Right atrium auricular region (tissue), 2 donors: Measurements from ENCODE around the gene EBF4. TPM values are rescaled to one million over a fixed set of nuclear protein-coding genes. Genes with fewer than 3 reads are reported as not detected.

ENCODE experiments used
- DNase-seq: peaks from one replicate; pipeline ENCODE4 v3.0.0-alpha.2; 2019; ENCODE audit warnings: low spot score
- H3K27ac ChIP-seq, 2 donors: fragments of 200-600 bp; sonication (generic); 1 replicate in 1 of 2; 2 replicates in 1 of 2; pipeline ENCODE4 v1.5.1; 2016 to 2019
- H3K27me3 ChIP-seq, 2 donors: fragments of 200-600 bp; sonication (generic); one replicate each; pipeline versions ENCODE4 v1.5.1 to v1.6.0; 2017 to 2019
- H3K36me3 ChIP-seq: fragments of 200-600 bp; sonication (generic); one replicate; pipeline ENCODE4 v1.5.1; 2016
- H3K4me1 ChIP-seq, 2 donors: fragments of 200-600 bp; sonication (generic); one replicate each; pipeline versions ENCODE4 v1.5.1 to v1.6.0; 2017 to 2019
- H3K4me3 ChIP-seq, 2 donors: fragments of 200-600 bp; sonication (generic); 1 replicate in 1 of 2; 2 replicates in 1 of 2; pipeline ENCODE4 v1.5.1; 2017 to 2019; ENCODE audit warnings: mild to moderate bottlenecking in 1 of 2, moderate library complexity in 1 of 2
- H3K9me3 ChIP-seq, 2 donors: fragments of 200-600 bp; sonication (generic); one replicate each; pipeline ENCODE4 v1.5.1; 2019
- total RNA-seq, 2 donors: library from RNA; depleted of rRNA; stranded (reverse); fragments of >200 nt; gene quantifications; one replicate each; pipeline ENCODE4 v1.1.0, GENCODE V29; 2016
- TF ChIP-seq, protein P1 (sequence below), 2 donors: fragments of 200-600 bp; sonication (generic); IDR thresholded peaks; one replicate each; pipeline ENCODE4 v1.5.1; 2019; ENCODE audit warnings: antibody characterized with exemption in 2 of 2

The EBF4 gene
- total RNA-seq, 2 donors from 2014 or later, result 2.5 to 8.5 TPM

DNA sequence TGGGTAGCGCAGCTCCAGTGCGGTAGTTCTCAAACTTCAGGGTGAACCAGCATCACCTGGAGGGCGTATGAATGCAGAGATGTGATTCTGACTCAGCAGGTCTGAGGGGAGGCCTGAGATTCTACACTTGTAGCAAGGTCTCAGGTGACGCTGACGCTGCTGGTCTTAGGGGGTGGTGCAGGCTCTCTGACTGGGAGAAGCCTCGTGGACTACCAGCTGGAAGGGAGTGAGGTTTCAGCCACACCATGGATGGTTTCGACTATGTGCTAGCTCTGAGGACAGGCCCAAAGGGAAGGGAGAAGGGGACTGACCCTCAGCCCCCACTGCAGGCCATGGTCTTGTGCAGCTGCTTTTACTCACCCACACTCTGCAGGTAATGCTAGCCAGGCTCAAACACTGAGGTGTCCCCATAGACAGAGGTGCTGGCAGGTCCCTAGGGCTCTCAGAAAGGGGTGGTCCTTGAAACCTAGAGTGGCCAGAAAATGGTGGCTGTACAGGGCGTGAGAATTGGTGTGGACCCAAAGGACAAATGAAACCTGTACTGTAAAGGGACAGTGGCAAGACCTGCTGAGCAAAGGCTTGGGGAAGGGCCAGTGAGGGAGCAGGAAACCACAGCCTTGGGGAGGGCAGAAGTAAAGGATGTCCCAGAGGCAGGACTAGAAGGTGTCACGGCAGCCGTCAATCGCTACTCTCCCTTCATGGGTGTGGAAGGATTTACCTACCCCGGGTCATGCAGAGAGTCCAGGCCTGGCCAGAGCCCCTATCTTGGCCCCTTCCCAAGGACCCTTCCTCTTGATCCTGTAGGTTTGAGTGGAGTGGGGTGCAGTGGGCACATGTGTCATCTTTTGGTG, 52.7 kb downstream of the EBF4 start:
- peaks cover 0 to under 1% of the 10 kb centered on the region in 2 donors for H3K4me1 ChIP-seq
- no peaks in the 10 kb centered on the region for H3K36me3 ChIP-seq
- no peak overlapping the region for H3K4me3 ChIP-seq
- H3K9me3 ChIP-seq, result no peaks in the 10 kb centered on the region
- no peak overlapping the region for H3K27ac ChIP-seq
- no peaks in the 10 kb centered on the region for H3K27me3 ChIP-seq
- TF ChIP-seq, protein P1, sequence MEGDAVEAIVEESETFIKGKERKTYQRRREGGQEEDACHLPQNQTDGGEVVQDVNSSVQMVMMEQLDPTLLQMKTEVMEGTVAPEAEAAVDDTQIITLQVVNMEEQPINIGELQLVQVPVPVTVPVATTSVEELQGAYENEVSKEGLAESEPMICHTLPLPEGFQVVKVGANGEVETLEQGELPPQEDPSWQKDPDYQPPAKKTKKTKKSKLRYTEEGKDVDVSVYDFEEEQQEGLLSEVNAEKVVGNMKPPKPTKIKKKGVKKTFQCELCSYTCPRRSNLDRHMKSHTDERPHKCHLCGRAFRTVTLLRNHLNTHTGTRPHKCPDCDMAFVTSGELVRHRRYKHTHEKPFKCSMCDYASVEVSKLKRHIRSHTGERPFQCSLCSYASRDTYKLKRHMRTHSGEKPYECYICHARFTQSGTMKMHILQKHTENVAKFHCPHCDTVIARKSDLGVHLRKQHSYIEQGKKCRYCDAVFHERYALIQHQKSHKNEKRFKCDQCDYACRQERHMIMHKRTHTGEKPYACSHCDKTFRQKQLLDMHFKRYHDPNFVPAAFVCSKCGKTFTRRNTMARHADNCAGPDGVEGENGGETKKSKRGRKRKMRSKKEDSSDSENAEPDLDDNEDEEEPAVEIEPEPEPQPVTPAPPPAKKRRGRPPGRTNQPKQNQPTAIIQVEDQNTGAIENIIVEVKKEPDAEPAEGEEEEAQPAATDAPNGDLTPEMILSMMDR (IDR thresholded peaks at IDR 0.05), result no peak
- peak; percentile 52 for DNase-seq

DNA sequence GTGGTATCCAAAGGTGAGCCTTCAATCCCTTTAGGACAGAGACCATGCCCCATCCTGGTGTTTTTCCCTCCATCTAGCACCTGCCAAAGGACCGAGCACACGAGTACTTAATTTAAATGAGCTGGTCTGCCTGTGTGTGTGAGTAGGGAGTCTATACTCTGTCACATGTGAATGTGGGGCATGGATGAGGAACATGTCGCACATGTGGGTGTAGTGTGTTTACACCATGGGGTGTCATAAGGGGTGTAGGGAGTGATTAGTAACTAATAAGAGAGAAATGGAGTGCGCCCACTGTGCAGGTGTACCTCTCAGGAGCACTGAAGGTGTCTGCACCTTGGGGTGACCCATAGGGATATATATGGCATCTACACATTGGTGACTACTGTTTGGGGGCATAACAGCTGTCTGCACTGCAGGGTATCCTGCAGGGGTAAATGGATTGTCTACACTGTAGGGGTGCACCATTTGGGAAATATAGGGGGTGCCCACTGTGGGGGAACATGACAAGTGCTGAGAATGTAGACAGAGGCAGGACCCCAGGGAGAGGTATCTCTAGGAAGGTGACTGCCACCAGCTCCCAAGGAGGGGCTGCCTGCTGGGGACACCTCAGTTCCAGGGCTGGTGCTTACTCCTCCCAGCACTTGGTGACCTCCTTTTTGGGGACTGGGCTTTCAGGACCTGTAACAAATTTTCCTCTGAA, 53.5 kb downstream of the EBF4 start:
- DNase-seq, result peak; percentile 44
- H3K27ac ChIP-seq, result no peak overlapping the region
- no peak overlapping the region for H3K4me3 ChIP-seq
- TF ChIP-seq, protein P1 (IDR thresholded peaks at IDR 0.05), result no peak
- H3K4me1 ChIP-seq, result peaks cover 0 to 9% of the 10 kb centered on the region in 2 donors
- H3K9me3 ChIP-seq, result no peaks in the 10 kb centered on the region
- H3K36me3 ChIP-seq, result no peaks in the 10 kb centered on the region
- no peaks in the 10 kb centered on the region for H3K27me3 ChIP-seq

DNA sequence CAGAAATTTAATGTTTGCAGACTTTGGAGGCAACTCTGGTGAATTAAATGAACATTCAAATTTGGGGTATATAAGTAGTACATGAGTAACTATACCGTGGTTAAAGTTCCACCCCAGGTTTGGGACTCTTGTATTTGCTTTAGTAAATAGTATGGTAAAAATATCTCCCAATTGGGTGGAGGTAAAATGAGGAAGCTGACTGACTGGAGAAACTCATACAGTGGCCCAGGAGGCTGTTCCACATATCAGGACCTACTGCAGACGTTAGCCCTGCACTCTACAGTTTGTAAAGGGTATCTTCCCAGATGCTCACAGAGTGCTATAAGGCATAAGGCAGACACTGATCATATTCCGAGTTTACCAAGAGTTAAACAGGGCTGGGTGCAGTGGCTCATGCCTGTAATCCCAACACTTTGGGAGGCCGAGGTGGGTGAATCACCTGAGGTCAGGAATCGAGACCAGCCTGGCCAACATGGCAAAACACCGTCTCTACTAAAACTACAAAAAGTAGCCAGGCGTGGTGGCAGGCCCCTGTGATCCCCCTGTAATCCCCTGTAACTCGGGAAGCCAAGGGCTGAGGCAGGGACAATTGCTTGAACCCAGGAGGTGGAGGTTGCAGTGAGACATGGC, 54.2 kb downstream of the EBF4 start:
- TF ChIP-seq, protein P1 (IDR thresholded peaks at IDR 0.05), result no peak

DNA sequence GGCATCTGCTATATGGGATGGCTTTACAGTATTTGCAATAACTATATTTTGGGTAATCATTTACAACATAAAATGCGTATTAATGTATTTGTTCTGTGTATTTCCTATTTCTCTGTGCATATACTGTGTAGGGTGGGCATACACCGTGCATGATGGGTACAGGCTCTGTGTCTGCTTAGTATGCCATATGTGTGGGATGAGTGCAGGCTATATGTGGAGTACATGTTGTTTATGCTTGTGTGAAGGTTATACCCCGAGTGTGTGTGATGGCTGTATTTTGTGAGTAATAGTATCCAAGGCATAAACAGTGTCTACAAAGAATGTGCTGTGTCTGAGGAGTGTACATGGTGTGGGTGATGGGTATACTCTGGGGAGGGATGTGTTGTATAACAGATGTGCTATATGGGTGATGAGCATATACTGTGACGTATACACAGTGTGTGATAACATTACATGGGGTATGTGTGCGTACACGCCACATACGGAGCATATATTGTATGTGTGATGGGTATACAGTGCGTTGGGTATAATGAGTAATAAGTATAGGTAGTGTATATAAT, 55.2 kb downstream of the EBF4 start:
- DNase-seq, result peak; percentile 32
- Histone ChIP-seq H3K4me1 (peaks cover 0 to 25% of the 10 kb centered on the region in 2 donors), H3K27ac (no peak overlapping the region), H3K36me3 (no peaks in the 10 kb centered on the region), H3K27me3 (peaks cover 0 to 4% of the 10 kb centered on the region in 2 donors), H3K4me3 (no peak overlapping the region), H3K9me3 (no peaks in the 10 kb centered on the region)
- TF ChIP-seq, protein P1 (IDR thresholded peaks at IDR 0.05), result no peak

More for the DNA sequence above, 54.2 kb downstream of the EBF4 start:
- Histone ChIP-seq H3K27me3 (no peaks in the 10 kb centered on the region), H3K36me3 (no peaks in the 10 kb centered on the region), H3K4me1 (peaks cover 0 to 15% of the 10 kb centered on the region in 2 donors), H3K9me3 (no peaks in the 10 kb centered on the region), H3K4me3 (no peak overlapping the region), H3K27ac (no peak overlapping the region)
- peak; percentile 51 for DNase-seq

DNA sequence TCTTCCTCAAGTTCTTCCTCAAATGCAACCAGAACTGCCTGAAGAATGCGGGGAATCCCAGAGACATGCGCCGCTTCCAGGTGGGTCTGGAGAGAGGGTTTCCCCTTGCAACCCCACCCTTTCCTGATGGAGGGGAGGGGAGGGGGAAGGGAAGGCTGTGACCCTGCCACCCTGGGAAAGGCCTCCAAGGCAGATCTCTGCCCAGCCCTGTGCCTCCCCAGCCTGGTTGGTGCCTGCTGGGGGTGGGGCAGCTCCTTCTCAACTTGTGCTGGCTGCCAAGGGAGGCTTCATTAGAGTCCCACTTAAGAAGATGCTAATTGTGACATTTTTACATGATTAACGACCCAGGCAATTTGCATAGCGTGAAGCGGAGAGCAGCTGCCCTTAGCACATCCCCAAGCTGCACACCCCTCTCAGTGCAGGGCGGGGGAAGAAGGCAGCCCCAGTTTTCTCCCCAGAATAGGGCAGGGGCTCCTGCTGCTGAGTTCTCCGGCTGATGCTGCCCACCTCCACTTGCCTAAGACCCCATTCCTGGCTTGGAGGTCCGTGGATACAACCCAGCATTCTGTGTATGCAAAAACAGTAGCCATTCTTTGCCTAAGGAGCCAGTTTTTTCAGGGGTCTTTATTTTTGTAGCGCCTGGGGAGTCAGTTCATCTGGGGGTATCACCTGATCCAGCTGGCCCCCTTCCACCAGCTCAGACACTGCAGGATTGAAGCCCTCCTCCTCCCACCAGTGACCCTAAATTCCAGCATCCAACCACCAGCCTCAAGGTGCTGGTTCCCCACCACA, 56.2 kb downstream of the EBF4 start:
- Histone ChIP-seq H3K4me3 (no peak overlapping the region), H3K27me3 (peaks cover 6 to 7% of the 10 kb centered on the region in 2 donors), H3K4me1 (peaks cover 0 to 33% of the 10 kb centered on the region in 2 donors), H3K36me3 (no peaks in the 10 kb centered on the region), H3K27ac (no peak overlapping the region), H3K9me3 (no peaks in the 10 kb centered on the region)
- TF ChIP-seq, protein P1 (IDR thresholded peaks at IDR 0.05), result no peak
- DNase-seq, result peak; percentile 42
